Ovary (tissue), 9 donors: ENCODE data around the gene CXCR4. TPM values are rescaled to one million over a fixed set of nuclear protein-coding genes. Genes with fewer than 3 reads are reported as not detected.

Experiments
- DNase-seq, 5 donors: peaks; one replicate each; pipeline ENCODE4 v3.0.0-alpha.2; 2019 to 2020
- H3K27ac ChIP-seq, 2 donors: fragments of 200-600 bp; one replicate each; pipeline versions ENCODE4 v1.5.1 to v1.8.0; 2019 to 2022
- H3K27me3 ChIP-seq: fragments of 200-600 bp; one replicate; pipeline ENCODE4 v1.8.0; 2022
- H3K36me3 ChIP-seq: fragments of 200-600 bp; sonication (generic); one replicate; pipeline ENCODE4 v1.5.1; 2019
- H3K4me1 ChIP-seq: one replicate; pipeline ENCODE4 v1.8.1; 2013; ENCODE audit warnings: mild to moderate bottlenecking, moderate library complexity; ENCODE audit not compliant: insufficient read depth
- H3K4me3 ChIP-seq: fragments of 200-600 bp; sonication (generic); one replicate; pipeline ENCODE4 v1.5.1; 2017
- H3K9me3 ChIP-seq, 2 donors: fragments of 200-600 bp in 1 of 2; sonication (generic) in 1 of 2; one replicate each; pipeline versions ENCODE4 v1.5.1 to v1.8.1; 2013 to 2019; ENCODE audit warnings: mild to moderate bottlenecking in 1 of 2, moderate library complexity in 1 of 2
- CTCF ChIP-seq, 3 donors: fragments of 450-650 bp in 2 of 3; fragments of 200-600 bp in 1 of 3; IDR thresholded peaks; one replicate each; pipeline versions ENCODE4 v1.5.1 to v1.8.0; 2016 to 2022; ENCODE audit warnings: antibody characterized with exemption in 3 of 3, mild to moderate bottlenecking in 1 of 3
- EP300 ChIP-seq: sonication (generic); formaldehyde crosslinking; IDR thresholded peaks from one replicate; pipeline ENCODE4 v1.6.1; 2017; ENCODE audit warnings: antibody characterized with exemption
- POLR2A ChIP-seq: fragments of 450-650 bp; IDR thresholded peaks from one replicate; pipeline ENCODE4 v1.6.1; 2017; ENCODE audit warnings: antibody characterized with exemption, mild to moderate bottlenecking, moderate library complexity
- WGBS, 3 donors: extraction: QIAGEN DNeasy Blood & Tissue Kit in 1 of 3; methylation state at CpG; one replicate each; pipeline versions ENCODE4 v1.1.5 to v1.1.7; 2013 to 2017; 5-methylcytosine and 5-hydroxymethylcytosine counted together
- intact Hi-C, 4 donors: fragments of 100-400 bp; cut with DNase I; formaldehyde crosslinking; loops; one replicate each; pipeline versions ENCODE4 v1.11.0 to v1.15.1; 2022 to 2023
- polyA plus RNA-seq, 2 donors: library from polyadenylated mRNA; stranded (reverse); fragments of 200-250 nt in 1 of 2; fragments of 350-450 nt in 1 of 2; fragmentation: Illumina TruSeq in 1 of 2; extraction: RNeasy Lipid Tissue Mini Kit (QIAGEN cat#74804) in 1 of 2; gene quantifications; one replicate each; pipeline ENCODE4 v1.2.3, GENCODE V29; 2013 to 2014
- total RNA-seq, 7 donors: library from RNA; depleted of rRNA in 2 of 7; stranded (reverse); fragments of >200 nt in 2 of 7; fragmentation: NEBNext Ultra II Directional in 3 of 7; extraction: Animal tissue kit (Norgen Biotek cat#: 25700) in 3 of 7; gene quantifications; one replicate each; pipeline versions ENCODE4 v1.1.0 to v1.2.4, GENCODE V29; 2016 to 2023
- donor health status: DM: no; HTN: no; CAD: no; lungs with moderate emphysema.
- donor health status: DM: no; HTN: no; CAD: no.
- donor health status: Bipolar disorder and iron deficiency.
- donor health status: DM: yes; HTN: yes; CAD: no.
- donor health status: DM: no; HTN: no; CAD: no.
- donor health status: DM: yes; HTN: yes; CAD: no.

Gene CXCR4
- total and polyA plus RNA-seq, 9 donors, result 2.7 to 33.0 (median 8.9) TPM

GRCh38 chr2:136143603-136144451, 25.9 kb upstream of the CXCR4 start:
- 40 to 52% (median 46%) methylated on average over 6 of the region's 6 CpGs for whole genome bisulfite sequencing, 3 donors

GRCh38 chr2:136141510-136142149, 23.7 kb upstream of the CXCR4 start:
- Histone ChIP-seq H3K27ac (no peak overlapping the region), H3K9me3 (no peaks in the 10 kb centered on the region), H3K4me3 (no peak overlapping the region), H3K36me3 (no peaks in the 10 kb centered on the region), H3K4me1 (peaks cover 1% of the 10 kb centered on the region), H3K27me3 (no peaks in the 10 kb centered on the region)
- no peak for DNase-seq
- WGBS, 3 donors, result 18 to 20% (median 19%) methylated on average over 7 of the region's 7 CpGs
- intact Hi-C loops, result no loop called here
- no peak for TF ChIP-seq CTCF (IDR thresholded peaks at IDR 0.05)
- no peak for TF ChIP-seq EP300
- no peak for TF ChIP-seq POLR2A

More at GRCh38 chr2:136143603-136144451, 25.9 kb upstream of the CXCR4 start:
- no peak for TF ChIP-seq CTCF (IDR thresholded peaks at IDR 0.05)
- no peak for TF ChIP-seq POLR2A
- no peak for TF ChIP-seq EP300
- H3K9me3 ChIP-seq, result no peaks in the 10 kb centered on the region
- no peaks in the 10 kb centered on the region for H3K27me3 ChIP-seq
- no peak overlapping the region for H3K27ac ChIP-seq
- DNase-seq, result no peak
- no peaks in the 10 kb centered on the region for H3K36me3 ChIP-seq
- intact Hi-C loops, result no loop called here
- no peak overlapping the region for H3K4me3 ChIP-seq
- H3K4me1 ChIP-seq, result no peaks in the 10 kb centered on the region

- H3K27me3 ChIP-seq, result no peaks in the 10 kb centered on the region
- whole genome bisulfite sequencing, 3 donors, result 71 to 80% (median 73%) methylated on average over 3 of the region's 3 CpGs
- no peak for DNase-seq
- TF ChIP-seq CTCF (IDR thresholded peaks at IDR 0.05), result no peak
- TF ChIP-seq POLR2A, result no peak
- TF ChIP-seq EP300, result no peak
- peaks cover 1% of the 10 kb centered on the region for H3K4me1 ChIP-seq
- intact Hi-C loops, result no loop called here
- no peaks in the 10 kb centered on the region for H3K9me3 ChIP-seq
- no peaks in the 10 kb centered on the region for H3K36me3 ChIP-seq
- H3K27ac ChIP-seq, result no peak overlapping the region
- no peak overlapping the region for H3K4me3 ChIP-seq
These were observed 21.7 kb upstream of the CXCR4 start for GRCh38 chr2:136139631-136140030.

- Histone ChIP-seq H3K27ac (no peak overlapping the region), H3K4me1 (peaks cover 1% of the 10 kb centered on the region), H3K9me3 (no peaks in the 10 kb centered on the region), H3K36me3 (no peaks in the 10 kb centered on the region), H3K4me3 (no peak overlapping the region), H3K27me3 (no peaks in the 10 kb centered on the region)
- DNase-seq, result no peak
- no peak for TF ChIP-seq EP300
- no peak for TF ChIP-seq CTCF (IDR thresholded peaks at IDR 0.05)
- no peak for TF ChIP-seq POLR2A
- WGBS, 3 donors, result 76 to 79% (median 76%) methylated on average over 4 of the region's 4 CpGs
- intact Hi-C loops, result no loop called here
These were observed 20.0 kb upstream of the CXCR4 start for GRCh38 chr2:136137982-136138381.
